ENCODE measurements around the gene SLC6A20.
A peak's percentile ranks its signal among the peaks of the same experiment; 100 is the strongest.

SLC6A20 gene

DNA sequence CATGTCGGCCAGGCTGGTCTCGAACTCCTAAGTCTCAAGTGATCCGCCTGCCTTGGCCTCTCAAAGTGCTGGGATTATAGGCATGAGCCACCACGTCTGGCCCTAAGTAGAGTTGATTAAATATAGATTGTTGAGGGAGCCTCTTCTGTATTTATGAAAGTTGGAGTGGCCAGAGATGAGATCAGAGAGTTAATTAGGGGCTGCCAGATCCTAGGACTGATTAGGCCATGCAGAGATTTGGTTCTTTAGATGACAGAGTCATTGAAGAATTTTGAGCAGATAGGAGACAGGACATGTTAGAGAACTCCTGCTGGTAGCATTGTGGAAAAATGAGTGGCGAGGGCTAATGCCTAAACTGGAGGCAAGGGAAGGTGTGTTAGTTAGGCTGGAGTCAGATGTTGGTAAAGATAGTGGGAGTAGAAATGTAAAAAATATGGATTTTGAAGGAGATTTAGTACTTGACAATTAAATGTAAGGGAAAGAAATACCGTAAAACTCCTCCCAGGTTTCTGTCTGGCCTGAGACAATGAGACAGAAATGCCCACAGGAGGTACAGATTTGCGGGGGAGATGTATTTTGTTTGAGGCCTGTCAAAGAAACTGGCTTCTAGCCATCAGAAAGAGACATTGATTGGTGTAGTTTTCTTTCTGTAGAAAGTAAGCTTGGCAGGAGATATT is 83.8 kb downstream of the SLC6A20 start:
- DNase-seq, result peak; percentile 62

- peak; percentile 65 for DNase-seq
These were observed 84.4 kb downstream of the SLC6A20 start for GRCh38 chr3:45711931-45712330.

DNA sequence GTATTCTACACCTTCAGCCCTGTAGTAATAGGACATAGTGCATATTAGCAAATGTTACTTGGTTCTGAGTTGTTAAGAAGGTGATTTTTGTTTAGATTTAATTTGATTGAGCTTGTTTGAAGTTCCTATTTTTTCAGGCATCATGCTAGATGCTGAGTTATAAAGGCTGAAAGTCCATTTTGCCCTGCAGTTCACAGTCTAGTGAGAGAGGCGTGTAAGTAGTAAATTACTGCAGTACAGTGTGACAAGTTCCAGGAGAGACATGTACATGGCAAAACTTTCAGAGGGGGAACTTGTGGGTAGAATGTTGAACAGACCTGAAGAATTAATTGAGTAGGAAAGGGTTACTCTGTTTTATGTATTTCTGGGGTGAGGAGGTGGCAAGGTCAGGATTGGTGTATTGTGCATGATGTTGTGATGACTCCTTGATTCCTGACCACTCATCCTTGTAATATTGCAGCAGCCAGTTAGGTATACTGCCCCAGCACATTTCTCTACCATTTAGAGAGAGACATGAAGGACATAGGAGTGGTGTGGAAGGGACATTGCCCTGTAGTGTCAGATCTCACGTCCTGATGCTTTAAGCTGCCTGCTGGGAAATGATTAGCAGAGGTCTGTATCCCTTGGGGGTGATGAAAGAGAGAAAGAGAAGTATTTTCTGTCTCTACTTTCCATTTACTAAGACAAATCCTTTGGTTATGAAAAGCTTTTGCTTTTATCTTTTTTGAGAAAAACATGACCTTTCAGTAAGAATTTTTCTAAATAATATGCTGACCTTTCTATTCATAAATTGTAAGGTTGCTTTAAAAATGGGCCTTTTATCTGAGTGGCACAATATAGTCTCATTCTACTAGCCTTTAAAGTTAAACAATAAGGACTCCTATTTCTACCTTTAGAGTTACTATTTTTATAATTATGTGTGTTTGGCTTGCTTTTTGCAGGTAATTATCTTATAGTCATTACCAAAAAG is 90.2 kb downstream of the SLC6A20 start:
- DNase-seq, result no peak
